ENCODE results near the gene GRSF1. TPM values are rescaled to one million over a fixed set of nuclear protein-coding genes. Genes with fewer than 3 reads are reported as not detected.

The GRSF1 gene
- total RNA-seq, 1 donor from 2014 or later, result 82.5 TPM

- Mint-ChIP-seq H3K4me1 (ENCODE audit: unreplicated experiment) (peaks cover 3% of the 10 kb centered on the region), H3K9me3 (ENCODE audit: unreplicated experiment) (no peaks in the 10 kb centered on the region), H3K36me3 (ENCODE audit: unreplicated experiment) (peaks cover 59% of the 10 kb centered on the region), H3K4me3 (ENCODE audit: unreplicated experiment) (no peak overlapping the region), H3K27ac (ENCODE audit: unreplicated experiment) (no peak overlapping the region), H3K27me3 (ENCODE audit: unreplicated experiment) (no peaks in the 10 kb centered on the region)
- DNase-seq (ENCODE audit: extremely low spot score, unreplicated experiment), result no peak
- TF ChIP-seq, protein P1, sequence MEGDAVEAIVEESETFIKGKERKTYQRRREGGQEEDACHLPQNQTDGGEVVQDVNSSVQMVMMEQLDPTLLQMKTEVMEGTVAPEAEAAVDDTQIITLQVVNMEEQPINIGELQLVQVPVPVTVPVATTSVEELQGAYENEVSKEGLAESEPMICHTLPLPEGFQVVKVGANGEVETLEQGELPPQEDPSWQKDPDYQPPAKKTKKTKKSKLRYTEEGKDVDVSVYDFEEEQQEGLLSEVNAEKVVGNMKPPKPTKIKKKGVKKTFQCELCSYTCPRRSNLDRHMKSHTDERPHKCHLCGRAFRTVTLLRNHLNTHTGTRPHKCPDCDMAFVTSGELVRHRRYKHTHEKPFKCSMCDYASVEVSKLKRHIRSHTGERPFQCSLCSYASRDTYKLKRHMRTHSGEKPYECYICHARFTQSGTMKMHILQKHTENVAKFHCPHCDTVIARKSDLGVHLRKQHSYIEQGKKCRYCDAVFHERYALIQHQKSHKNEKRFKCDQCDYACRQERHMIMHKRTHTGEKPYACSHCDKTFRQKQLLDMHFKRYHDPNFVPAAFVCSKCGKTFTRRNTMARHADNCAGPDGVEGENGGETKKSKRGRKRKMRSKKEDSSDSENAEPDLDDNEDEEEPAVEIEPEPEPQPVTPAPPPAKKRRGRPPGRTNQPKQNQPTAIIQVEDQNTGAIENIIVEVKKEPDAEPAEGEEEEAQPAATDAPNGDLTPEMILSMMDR (IDR thresholded peaks at IDR 0.05), result no peak
Measured at GRCh38 chr4:70829492-70829891, 10.2 kb downstream of the GRSF1 start.

GRCh38 chr4:70829015-70829414 is 10.7 kb downstream of the GRSF1 start:
- H3K27me3 Mint-ChIP-seq (ENCODE audit: unreplicated experiment), result no peaks in the 10 kb centered on the region
- TF ChIP-seq, protein P1 (IDR thresholded peaks at IDR 0.05), result no peak
- H3K4me1 Mint-ChIP-seq (ENCODE audit: unreplicated experiment), result peaks cover 3% of the 10 kb centered on the region
- no peak overlapping the region for H3K27ac Mint-ChIP-seq (ENCODE audit: unreplicated experiment)
- H3K4me3 Mint-ChIP-seq (ENCODE audit: unreplicated experiment), result no peak overlapping the region
- no peak for DNase-seq (ENCODE audit: extremely low spot score, unreplicated experiment)
- no peaks in the 10 kb centered on the region for H3K9me3 Mint-ChIP-seq (ENCODE audit: unreplicated experiment)
- H3K36me3 Mint-ChIP-seq (ENCODE audit: unreplicated experiment), result peaks cover 62% of the 10 kb centered on the region

DNA sequence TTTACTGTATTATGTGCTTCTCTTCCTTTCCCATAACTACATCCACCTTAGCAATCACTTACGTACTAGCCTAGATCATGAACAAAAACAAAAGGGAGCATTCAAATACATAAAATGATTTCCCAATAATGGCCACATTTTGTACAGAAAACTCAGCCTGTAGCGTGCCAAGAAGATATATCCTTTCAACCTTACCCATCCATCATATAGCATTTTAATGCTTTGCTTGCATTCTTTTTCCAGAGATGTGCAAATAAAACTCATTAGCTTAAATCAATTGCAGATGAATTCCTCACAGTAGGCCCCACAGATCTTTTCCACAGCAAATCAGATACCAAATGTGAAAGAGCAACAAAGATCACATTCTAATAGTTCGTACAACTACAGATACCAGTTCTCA is 20.8 kb downstream of the GRSF1 start:
- DNase-seq (ENCODE audit: extremely low spot score, unreplicated experiment), result no peak
- no peak overlapping the region for H3K27ac Mint-ChIP-seq (ENCODE audit: unreplicated experiment)
- no peaks in the 10 kb centered on the region for H3K4me1 Mint-ChIP-seq (ENCODE audit: unreplicated experiment)
- no peaks in the 10 kb centered on the region for H3K9me3 Mint-ChIP-seq (ENCODE audit: unreplicated experiment)
- TF ChIP-seq, protein P1 (IDR thresholded peaks at IDR 0.05), result no peak
- peaks cover 47% of the 10 kb centered on the region for H3K36me3 Mint-ChIP-seq (ENCODE audit: unreplicated experiment)
- no peaks in the 10 kb centered on the region for H3K27me3 Mint-ChIP-seq (ENCODE audit: unreplicated experiment)
- no peak overlapping the region for H3K4me3 Mint-ChIP-seq (ENCODE audit: unreplicated experiment)

DNA sequence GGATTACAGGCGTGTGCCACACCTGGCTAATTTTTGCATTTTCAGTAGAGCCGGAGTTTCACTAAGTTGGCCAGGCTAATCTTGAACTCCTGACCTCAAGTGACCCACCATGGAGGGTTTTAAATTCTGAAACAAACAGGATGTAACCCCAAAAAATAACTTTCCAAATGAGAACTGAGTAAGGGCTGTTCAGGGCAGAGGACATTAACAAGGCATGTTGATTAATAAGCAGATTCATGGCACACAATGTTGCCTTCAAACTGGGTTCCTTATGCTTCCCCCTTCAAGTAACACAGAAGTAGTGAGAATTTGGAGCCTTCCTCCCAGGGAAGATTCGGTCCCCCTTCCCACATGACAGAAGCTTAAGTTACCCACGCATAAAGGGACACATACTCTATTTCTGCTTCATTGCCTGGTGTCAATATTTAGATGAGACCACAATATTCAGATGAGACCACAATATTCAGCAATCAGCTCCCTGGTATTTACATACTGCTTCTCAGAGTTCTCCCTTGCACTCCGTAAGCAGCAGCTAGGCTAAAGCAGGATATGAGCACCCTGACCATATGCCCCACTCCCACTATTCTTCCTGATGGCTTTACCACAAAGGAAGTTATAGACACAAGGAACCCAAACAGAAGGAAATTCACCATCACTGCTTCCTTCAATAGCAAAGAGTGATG is 21.4 kb downstream of the GRSF1 start:
- H3K36me3 Mint-ChIP-seq (ENCODE audit: unreplicated experiment), result peaks cover 47% of the 10 kb centered on the region
- H3K27ac Mint-ChIP-seq (ENCODE audit: unreplicated experiment), result no peak overlapping the region
- H3K9me3 Mint-ChIP-seq (ENCODE audit: unreplicated experiment), result no peaks in the 10 kb centered on the region
- DNase-seq (ENCODE audit: extremely low spot score, unreplicated experiment), result no peak
- no peaks in the 10 kb centered on the region for H3K27me3 Mint-ChIP-seq (ENCODE audit: unreplicated experiment)
- TF ChIP-seq, protein P1 (IDR thresholded peaks at IDR 0.05), result no peak
- H3K4me3 Mint-ChIP-seq (ENCODE audit: unreplicated experiment), result no peak overlapping the region
- H3K4me1 Mint-ChIP-seq (ENCODE audit: unreplicated experiment), result no peaks in the 10 kb centered on the region

- Mint-ChIP-seq H3K27ac (ENCODE audit: unreplicated experiment) (no peak overlapping the region), H3K36me3 (ENCODE audit: unreplicated experiment) (peaks cover 38% of the 10 kb centered on the region), H3K9me3 (ENCODE audit: unreplicated experiment) (no peaks in the 10 kb centered on the region), H3K4me3 (ENCODE audit: unreplicated experiment) (no peak overlapping the region), H3K27me3 (ENCODE audit: unreplicated experiment) (no peaks in the 10 kb centered on the region), H3K4me1 (ENCODE audit: unreplicated experiment) (no peaks in the 10 kb centered on the region)
- no peak for DNase-seq (ENCODE audit: extremely low spot score, unreplicated experiment)
- TF ChIP-seq, protein P1 (IDR thresholded peaks at IDR 0.05), result no peak
Measured at GRCh38 chr4:70816894-70817293, 22.8 kb downstream of the GRSF1 start.
